H1 (cell line): ENCODE measurements around the gene HSPA4. TPM values are rescaled to one million over a fixed set of nuclear protein-coding genes. Genes with fewer than 3 reads are reported as not detected.

Experiments
- CTCF ChIA-PET: fragments of 300-600 bp; sonication (Branson Sonifier 250); formaldehyde crosslinking; loops from one replicate; lab custom pipeline; 2021; ENCODE audit not compliant: partially characterized antibody; lab: Charles Lee
- POLR2A ChIA-PET: fragments of 300-600 bp; sonication (Branson Sonifier 250); formaldehyde crosslinking; loops from one replicate; lab custom pipeline; 2021; ENCODE audit warnings: inconsistent platforms; ENCODE audit not compliant: partially characterized antibody; lab: Charles Lee
- DNase-seq, 2 experiments: peaks; one replicate each; pipeline versions ENCODE4 v3.0.0 to v3.0.0-alpha.2; 2010 to 2022; ENCODE audit warnings: low spot score in 2 of 2, low read depth in 1 of 2, mixed read lengths in 1 of 2
- FAIRE-seq: peaks from 2 replicates; lab custom pipeline; 2011; peaks lifted over from hg19 to GRCh38; lab: Jason Lieb, UNC
- H2AFZ ChIP-seq: 2 replicates; pipeline ENCODE4 v1.8.1; 2012; ENCODE audit warnings: low read length, inconsistent platforms
- H2AK5ac ChIP-seq: 2 replicates; pipeline ENCODE4 v1.6.1; 2013; ENCODE audit warnings: low read depth, low read length
- H2BK120ac ChIP-seq: replicated peaks from 2 replicates; pipeline ENCODE3; 2013; ENCODE audit warnings: low read depth, low read length, inconsistent platforms
- H2BK12ac ChIP-seq: 2 replicates; pipeline ENCODE4 v1.6.1; 2013; ENCODE audit warnings: low read depth, low read length
- H2BK15ac ChIP-seq: 2 replicates; pipeline ENCODE4 v1.6.1; 2013; ENCODE audit warnings: low read length
- H2BK20ac ChIP-seq: 2 replicates; pipeline ENCODE4 v1.6.1; 2013; ENCODE audit warnings: low read length
- H2BK5ac ChIP-seq: 2 replicates; pipeline ENCODE4 v1.6.1; 2013; ENCODE audit warnings: low read depth, low read length
- H3K14ac ChIP-seq: 2 replicates; pipeline ENCODE4 v1.6.1; 2013; ENCODE audit warnings: inconsistent platforms; ENCODE audit not compliant: insufficient read length
- H3K18ac ChIP-seq: 2 replicates; pipeline ENCODE4 v1.6.1; 2013; ENCODE audit warnings: low read length; ENCODE audit errors: extremely low read depth
- H3K23ac ChIP-seq: 2 replicates; pipeline ENCODE4 v1.6.1; 2013; ENCODE audit warnings: inconsistent platforms; ENCODE audit not compliant: insufficient read length
- H3K23me2 ChIP-seq: 2 replicates; pipeline ENCODE4 v1.6.1; 2013; ENCODE audit warnings: low read depth, low read length
- H3K27ac ChIP-seq: 2 replicates; pipeline ENCODE4 v1.6.1; 2011; ENCODE audit warnings: low read depth, low read length, inconsistent platforms
- H3K27me3 ChIP-seq, 4 experiments: replicated peaks in 1 of 4; 1 replicate in 1 of 4; 2 replicates in 3 of 4; pipeline versions ENCODE4 v1.6.1 to v1.8.1; 2011 to 2013; ENCODE audit warnings: low read length in 3 of 4, mild to moderate bottlenecking in 3 of 4, inconsistent platforms in 2 of 4, mixed read lengths in 2 of 4, moderate library complexity in 1 of 4; ENCODE audit not compliant: control insufficient read depth in 3 of 4, insufficient read depth in 3 of 4; ENCODE audit errors: extremely low read depth in 1 of 4
- H3K36me3 ChIP-seq, 4 experiments: 2 replicates each; pipeline versions ENCODE4 v1.6.1 to v1.8.1; 2011 to 2013; ENCODE audit warnings: mild to moderate bottlenecking in 4 of 4, low read length in 3 of 4, moderate library complexity in 2 of 4, control low read depth in 1 of 4, inconsistent platforms in 1 of 4; ENCODE audit not compliant: insufficient read depth in 4 of 4, control insufficient read depth in 2 of 4
- H3K4ac ChIP-seq: replicated peaks from 2 replicates; pipeline ENCODE3; 2013; ENCODE audit warnings: low read length, low read depth, mixed read lengths, inconsistent platforms; ENCODE audit not compliant: insufficient read length
- H3K4me1 ChIP-seq, 4 experiments: replicated peaks in 1 of 4; 1 replicate in 1 of 4; 2 replicates in 3 of 4; pipeline versions ENCODE4 v1.6.1 to v1.8.1; 2011 to 2013; ENCODE audit warnings: low read length in 3 of 4, inconsistent platforms in 2 of 4, mixed read lengths in 1 of 4; ENCODE audit not compliant: insufficient read depth in 4 of 4, control insufficient read depth in 3 of 4
- H3K4me2 ChIP-seq, 2 experiments: 2 replicates each; pipeline versions ENCODE4 v1.6.1 to v1.8.1; 2011 to 2013; ENCODE audit warnings: low read depth in 2 of 2, low read length in 2 of 2, control low read depth in 1 of 2, inconsistent platforms in 1 of 2, mild to moderate bottlenecking in 1 of 2; ENCODE audit not compliant: insufficient read depth in 1 of 2
- H3K4me3 ChIP-seq, 4 experiments: fragments of 200-600, 300-600 bp in 1 of 4; sonication (generic), shearing (Covaris generic), sonication (Bioruptor Twin) in 1 of 4; 2 replicates each; pipeline versions ENCODE4 v1.5.1 to v1.8.1; 2011 to 2016; ENCODE audit warnings: low read length in 4 of 4, low read depth in 3 of 4, control low read depth in 2 of 4, inconsistent platforms in 2 of 4, mild to moderate bottlenecking in 2 of 4, mixed read lengths in 1 of 4, moderate library complexity in 1 of 4; ENCODE audit not compliant: insufficient read depth in 2 of 4; ENCODE audit errors: extremely low read depth in 1 of 4
- H3K56ac ChIP-seq: replicated peaks from 2 replicates; pipeline ENCODE3; 2013; ENCODE audit warnings: low read depth, mild to moderate bottlenecking, mixed read lengths, low read length, inconsistent platforms; ENCODE audit not compliant: insufficient read length
- H3K79me1 ChIP-seq: 2 replicates; pipeline ENCODE4 v1.6.1; 2013; ENCODE audit warnings: low read depth, low read length, control low read depth
- H3K79me2 ChIP-seq, 2 experiments: 2 replicates each; pipeline versions ENCODE4 v1.6.1 to v1.8.1; 2012 to 2013; ENCODE audit warnings: low read length in 2 of 2, mild to moderate bottlenecking in 2 of 2, inconsistent platforms in 1 of 2; ENCODE audit not compliant: insufficient read depth in 2 of 2, control insufficient read depth in 1 of 2
- H3K9ac ChIP-seq, 4 experiments: replicated peaks in 1 of 4; 1 replicate in 1 of 4; 2 replicates in 3 of 4; pipeline versions ENCODE4 v1.6.1 to v1.8.1; 2011 to 2013; ENCODE audit warnings: low read depth in 3 of 4, low read length in 3 of 4, control low read depth in 2 of 4, mild to moderate bottlenecking in 2 of 4, moderate library complexity in 2 of 4, inconsistent platforms in 1 of 4; ENCODE audit errors: extremely low read depth in 1 of 4
- H3K9me3 ChIP-seq, 2 experiments: 2 replicates each; pipeline versions ENCODE4 v1.6.1 to v1.8.1; 2012 to 2013; ENCODE audit warnings: mild to moderate bottlenecking in 2 of 2, moderate library complexity in 2 of 2, control low read depth in 1 of 2, inconsistent platforms in 1 of 2, low read depth in 1 of 2, low read length in 1 of 2, mixed read lengths in 1 of 2; ENCODE audit not compliant: insufficient read depth in 2 of 2
- H4K20me1 ChIP-seq, 2 experiments: replicated peaks in 1 of 2; 2 replicates each; pipeline versions ENCODE3 to v1.8.1; 2011 to 2013; ENCODE audit warnings: inconsistent platforms in 2 of 2, low read length in 2 of 2, mild to moderate bottlenecking in 1 of 2; ENCODE audit not compliant: insufficient read depth in 2 of 2, control insufficient read depth in 1 of 2
- H4K5ac ChIP-seq: 2 replicates; pipeline ENCODE4 v1.6.1; 2013; ENCODE audit warnings: low read length, low read depth, mixed read lengths, inconsistent platforms; ENCODE audit not compliant: insufficient read length
- H4K8ac ChIP-seq: 2 replicates; pipeline ENCODE4 v1.8.0; 2013; ENCODE audit warnings: mild to moderate bottlenecking, moderate library complexity, low read length, inconsistent platforms; ENCODE audit not compliant: insufficient read depth; ENCODE audit errors: extremely low read depth
- H4K91ac ChIP-seq: replicated peaks from 2 replicates; pipeline ENCODE3; 2013; ENCODE audit warnings: low read length, mixed read lengths, inconsistent platforms; ENCODE audit not compliant: insufficient read length
- CBX8 ChIP-seq: fragments of 300-800, 300-1000 bp; sonication (generic); IDR thresholded peaks from 2 replicates; pipeline ENCODE4 v1.7.1; 2016; ENCODE audit warnings: low read depth, low read length, borderline replicate concordance
- EP300 ChIP-seq, 2 experiments: IDR thresholded peaks; 1 replicate in 1 of 2; 2 replicates in 1 of 2; pipeline ENCODE4 v1.6.1; 2011 to 2012; ENCODE audit warnings: low read depth in 2 of 2, low read length in 2 of 2, mild to moderate bottlenecking in 2 of 2, borderline replicate concordance in 1 of 2, inconsistent platforms in 1 of 2, moderate library complexity in 1 of 2
- FOSL1 ChIP-seq: IDR thresholded peaks from 2 replicates; pipeline ENCODE4 v1.6.1; 2011; ENCODE audit warnings: mild to moderate bottlenecking, low read depth, low read length, moderate library complexity; ENCODE audit not compliant: insufficient read depth
- GABPA ChIP-seq: IDR thresholded peaks from 2 replicates; pipeline ENCODE4 v1.6.1; 2011; ENCODE audit warnings: mild to moderate bottlenecking, low read length, moderate library complexity, borderline replicate concordance; ENCODE audit not compliant: insufficient read depth
- PHF8 ChIP-seq: fragments of 200-600 bp; sonication (generic); conservative IDR thresholded peaks from 2 replicates; pipeline ENCODE4 v1.7.1; 2012; ENCODE audit warnings: low read depth, mild to moderate bottlenecking, inconsistent platforms, low read length, moderate library complexity
- RBBP5 ChIP-seq: IDR thresholded peaks from 2 replicates; pipeline ENCODE4 v1.7.1; 2012; ENCODE audit warnings: low read depth, mild to moderate bottlenecking, inconsistent platforms, low read length, moderate library complexity, borderline replicate concordance
- TEAD4 ChIP-seq: IDR thresholded peaks from 2 replicates; pipeline ENCODE4 v1.6.1; 2012; ENCODE audit warnings: low read depth, low read length, inconsistent platforms, mixed read lengths
- WGBS, 2 experiments: shearing (Covaris generic) in 1 of 2; methylation state at CpG; one replicate each; pipeline versions ENCODE4 v1.1.6 to v1.1.7; 2013 to 2015; ENCODE audit warnings: low lambda C conversion rate in 2 of 2, mixed read lengths in 2 of 2, inconsistent platforms in 1 of 2, low coverage in 1 of 2, missing lambda C conversion rate in 1 of 2; ENCODE audit not compliant: insufficient replicate concordance in 2 of 2, insufficient coverage in 1 of 2, insufficient read length in 1 of 2; ENCODE audit errors: extremely low coverage in 1 of 2, missing lambda C conversion rate in 1 of 2; 5-methylcytosine and 5-hydroxymethylcytosine counted together
- polyA plus RNA-seq, 7 experiments: library from polyadenylated mRNA; depleted of rRNA in 3 of 7; stranded (reverse) in 5 of 7; unstranded in 2 of 7; fragments of >200 nt in 5 of 7; fragments of 200-250 nt in 2 of 7; gene quantifications; 1 replicate in 5 of 7; 2 replicates in 1 of 7; 4 replicates in 1 of 7; pipeline versions ENCODE4 v1.2.1 to v1.2.3, GENCODE V29; 2011 to 2013; ENCODE audit warnings: missing spikeins in 2 of 7, mixed read lengths in 2 of 7
- total RNA-seq: library from RNA; stranded (reverse); fragmentation: NEBNext Ultra II Directional; extraction: Animal tissue kit (Norgen Biotek cat#: 25700); gene quantifications from 2 replicates; pipeline ENCODE4 v1.2.1, GENCODE V29; 2021

HSPA4 gene
- total and polyA plus RNA-seq, 2 of the 8 experiments (the other 6 are each of a cell fraction or from before 2014, with no cell fraction given) = 28.9 to 445 TPM

- WGBS, 2 experiments = 84% methylated on average over 3 of the region's 3 CpGs; no CpG with 5 or more reads in 1 of the 2 experiments
Measured at GRCh38 chr5:133141746-133142145, 89.9 kb downstream of the HSPA4 start.

More at GRCh38 chr5:133141746-133142145, 89.9 kb downstream of the HSPA4 start:
- Histone ChIP-seq H4K20me1 (no peaks in the 10 kb centered on the region), H3K79me2 (no peaks in the 10 kb centered on the region), H3K4me1 (no peaks in the 10 kb centered on the region), H3K4me3 (no peak overlapping the region), H2AFZ (no peak overlapping the region), H3K4me2 (no peak overlapping the region), H3K4ac (no peak overlapping the region), H3K23ac (no peak overlapping the region), H2AK5ac (no peak overlapping the region), H4K8ac (no peak overlapping the region), H3K9ac (no peak overlapping the region), H3K27me3 (no peaks in the 10 kb centered on the region), H4K5ac (no peak overlapping the region), H2BK5ac (no peak overlapping the region), H3K56ac (no peak overlapping the region), H3K36me3 (no peaks in the 10 kb centered on the region), H3K23me2 (no peaks in the 10 kb centered on the region), H3K9me3 (no peaks in the 10 kb centered on the region), H3K79me1 (no peaks in the 10 kb centered on the region), H2BK15ac (no peak overlapping the region), H3K27ac (no peak overlapping the region), H2BK120ac (no peak overlapping the region), H2BK20ac (no peak overlapping the region)
- POLR2A ChIA-PET = no interaction called here
- DNase-seq = no peak
- no peak for FAIRE-seq
- TF ChIP-seq TEAD4 (no peak), CBX8 (no peak), EP300 (IDR thresholded peaks at IDR 0.05; ENCODE audit: borderline replicate concordance in 1 of 2, low read depth in 2 of 2, low read length in 2 of 2) (no peak), GABPA (no peak), PHF8 (no peak), RBBP5 (no peak), FOSL1 (no peak)
- TF ChIP-seq, all 59 proteins: peak for 0
- Histone ChIP-seq H3K18ac (no peak overlapping the region), H4K91ac (no peak overlapping the region), H3K14ac (no peak overlapping the region), H2BK12ac (no peak overlapping the region)
- CTCF ChIA-PET = interaction anchor here (0.9 to 2.0 kb wide), 8 partner anchors 10 to 31 kb away, joined by 3 to 5 read pairs (median 3); no protein-coding TSS in a partner anchor
